ENCODE measurements around the gene DPYD. TPM values are rescaled to one million over a fixed set of nuclear protein-coding genes. Genes with fewer than 3 reads are reported as not detected.

The DPYD gene
- total and polyA plus RNA-seq, 12 donors, result 4.1 to 22.0 (median 7.0) TPM

- WGBS, 2 donors, result 91 to 96% methylated on average over 3 of the region's 3 CpGs
- Histone ChIP-seq H3K36me3 (no peaks in the 10 kb centered on the region), H3K4me3 (no peak overlapping the region), H3K27me3 (no peaks in the 10 kb centered on the region), H3K27ac (no peak overlapping the region), H3K9me3 (no peaks in the 10 kb centered on the region), H3K4me1 (no peaks in the 10 kb centered on the region)
- TF ChIP-seq CTCF (IDR thresholded peaks at IDR 0.05), result no peak
- intact Hi-C loops (cut with DNase I), result no loop called here
- DNase-seq, result no peak
- no peak for ATAC-seq
Observed at GRCh38 chr1:97427371-97427770, 493.5 kb downstream of the DPYD start.

GRCh38 chr1:97424209-97424608 is 496.6 kb downstream of the DPYD start:
- no peaks in the 10 kb centered on the region for H3K4me1 ChIP-seq
- no peak for TF ChIP-seq CTCF (IDR thresholded peaks at IDR 0.05)
- WGBS, 2 donors, result 90 to 99% methylated on average over 1 of the region's 1 CpG

GRCh38 chr1:97423403-97423802 is 497.4 kb downstream of the DPYD start:
- no peak for TF ChIP-seq CTCF (IDR thresholded peaks at IDR 0.05)
- no peaks in the 10 kb centered on the region for H3K36me3 ChIP-seq
- ATAC-seq, result no peak
- H3K27me3 ChIP-seq, result no peaks in the 10 kb centered on the region
- intact Hi-C loops (cut with DNase I), result no loop called here
- H3K4me1 ChIP-seq, result no peaks in the 10 kb centered on the region
- no peak overlapping the region for H3K4me3 ChIP-seq
- no peak overlapping the region for H3K27ac ChIP-seq
- no peak for DNase-seq
- no peaks in the 10 kb centered on the region for H3K9me3 ChIP-seq
- WGBS, 2 donors, result 76 to 89% methylated on average over 2 of the region's 2 CpGs

More at GRCh38 chr1:97424209-97424608, 496.6 kb downstream of the DPYD start:
- H3K27ac ChIP-seq, result no peak overlapping the region
- H3K27me3 ChIP-seq, result no peaks in the 10 kb centered on the region
- no peak for DNase-seq
- intact Hi-C loops (cut with DNase I), result no loop called here
- H3K4me3 ChIP-seq, result no peak overlapping the region
- no peaks in the 10 kb centered on the region for H3K36me3 ChIP-seq
- H3K9me3 ChIP-seq, result no peaks in the 10 kb centered on the region
- ATAC-seq, result no peak

GRCh38 chr1:97417661-97418060 is 503.2 kb downstream of the DPYD start:
- DNase-seq, result no peak
- TF ChIP-seq CTCF (IDR thresholded peaks at IDR 0.05), result no peak
- Histone ChIP-seq H3K9me3 (no peaks in the 10 kb centered on the region), H3K27ac (no peak overlapping the region), H3K27me3 (no peaks in the 10 kb centered on the region), H3K4me1 (no peaks in the 10 kb centered on the region), H3K4me3 (no peak overlapping the region), H3K36me3 (no peaks in the 10 kb centered on the region)
- no peak for ATAC-seq
- intact Hi-C loops (cut with DNase I), result no loop called here

Data from heart right ventricle (tissue), 16 donors.